Renal cortex interstitium (tissue), 11 donors: ENCODE data around the gene SECTM1. TPM values are rescaled to one million over a fixed set of nuclear protein-coding genes. Genes with fewer than 3 reads are reported as not detected.
"Not testable (repeated sequence)": the region's sequence is repeated elsewhere in the genome, so short reads cannot be mapped to it uniquely, and the experiment has no call there.

Source experiments
- DNase-seq, 11 donors: peaks; one replicate each; pipeline ENCODE4 v3.0.0-alpha.2; 2013; ENCODE audit warnings: low read depth in 9 of 11, low spot score in 4 of 11; ENCODE audit errors: extremely low read depth in 1 of 11
- polyA plus RNA-seq, 3 donors: library from polyadenylated mRNA; unstranded; fragments of 120-200 nt; gene quantifications; one replicate each; pipeline ENCODE4 v1.2.1, GENCODE V29; 2013; ENCODE audit not compliant: insufficient read length in 3 of 3

SECTM1 gene
- polyA plus RNA-seq, 3 donors: 1.4 to 2.0 (median 1.8) TPM

- no peak for DNase-seq
Measured at GRCh38 chr17:82351254-82351712, 17.7 kb upstream of the SECTM1 start.

- DNase-seq: no peak
Measured at GRCh38 chr17:82350182-82351030, 16.8 kb upstream of the SECTM1 start.

GRCh38 chr17:82349287-82349701 lies 15.7 kb upstream of the SECTM1 start:
- DNase-seq: no peak

- no peak for DNase-seq
Measured at GRCh38 chr17:82348866-82349265, 15.3 kb upstream of the SECTM1 start.

- no peak for DNase-seq
Measured at GRCh38 chr17:82348434-82348833, 14.9 kb upstream of the SECTM1 start.

- DNase-seq: not testable (repeated sequence)
Measured at GRCh38 chr17:82347994-82348393, 14.4 kb upstream of the SECTM1 start.

- no peak for DNase-seq
Measured at GRCh38 chr17:82346342-82347300, 13.1 kb upstream of the SECTM1 start.

- DNase-seq: no peak
Measured at GRCh38 chr17:82345151-82345976, 11.8 kb upstream of the SECTM1 start.

GRCh38 chr17:82344175-82344907 lies 10.8 kb upstream of the SECTM1 start:
- no peak for DNase-seq

GRCh38 chr17:82343560-82343959 lies 10.0 kb upstream of the SECTM1 start:
- DNase-seq: no peak

GRCh38 chr17:82342361-82343079 lies 9.0 kb upstream of the SECTM1 start:
- no peak for DNase-seq

GRCh38 chr17:82339634-82340580 lies 6.3 kb upstream of the SECTM1 start:
- DNase-seq: no peak

GRCh38 chr17:82338858-82339633 lies 5.5 kb upstream of the SECTM1 start:
- DNase-seq: no peak

GRCh38 chr17:82334622-82335394 lies 1.2 kb upstream of the SECTM1 start:
- DNase-seq: no peak

GRCh38 chr17:82334204-82334621 lies 647 bp upstream of the SECTM1 start:
- DNase-seq: no peak
